GM06990 (cell line): ENCODE measurements around the gene LYRM7.
"Not testable (repeated sequence)": the region's sequence is repeated elsewhere in the genome, so short reads cannot be mapped to it uniquely, and the experiment has no call there.

Experiments
- DNase-seq: peaks from one replicate; pipeline ENCODE4 v3.0.0-alpha.2; 2011; ENCODE audit not compliant: insufficient read length; ENCODE audit errors: extremely low read depth
- H3K27me3 ChIP-seq: replicated peaks from 2 replicates; pipeline ENCODE4 v1.6.0; 2011; ENCODE audit warnings: low read length; ENCODE audit not compliant: control insufficient read depth, insufficient read depth
- H3K36me3 ChIP-seq: 2 replicates; pipeline ENCODE4 v1.5.1; 2011; ENCODE audit warnings: low read length; ENCODE audit not compliant: control insufficient read depth, insufficient read depth
- H3K4me3 ChIP-seq: replicated peaks from 2 replicates; pipeline ENCODE4 v1.5.1; 2011; ENCODE audit warnings: low read depth, mild to moderate bottlenecking, control low read depth, low read length
- CTCF ChIP-seq: IDR thresholded peaks from 2 replicates; pipeline ENCODE4 v1.5.1; 2011; ENCODE audit warnings: low read length, control low read depth, mild to moderate bottlenecking, inconsistent platforms; ENCODE audit not compliant: insufficient read depth, poor library complexity, severe bottlenecking

Gene LYRM7

GRCh38 chr5:131170540-131171275 is at the start of gene LYRM7:
TSS of gene LYRM7 (plus strand) at chr5:131170944. CDS start at chr5:131171021, 77 bp downstream.
- no peak for TF ChIP-seq CTCF
- Histone ChIP-seq H3K36me3 (no peaks in the 10 kb centered on the region), H3K4me3 (peak within 1 kb of the TSS; percentile 76), H3K27me3 (no peaks in the 10 kb centered on the region)
- peak; percentile 86 for DNase-seq

GRCh38 chr5:131127244-131127643 is 43.5 kb upstream of the LYRM7 start:
- H3K4me3 ChIP-seq = not testable (repeated sequence)

GRCh38 chr5:131129306-131129705 is 41.4 kb upstream of the LYRM7 start:
- H3K27me3 ChIP-seq = no peaks in the 10 kb centered on the region
- no peak overlapping the region for H3K4me3 ChIP-seq
- no peaks in the 10 kb centered on the region for H3K36me3 ChIP-seq
- no peak for TF ChIP-seq CTCF
- no peak for DNase-seq

More at GRCh38 chr5:131127244-131127643, 43.5 kb upstream of the LYRM7 start:
- not testable (repeated sequence) for DNase-seq, H3K27me3 ChIP-seq, H3K36me3 ChIP-seq

- H3K4me3 ChIP-seq, DNase-seq, H3K27me3 ChIP-seq, H3K36me3 ChIP-seq: not testable (repeated sequence)
These were observed 37.7 kb upstream of the LYRM7 start for GRCh38 chr5:131133091-131133490.

GRCh38 chr5:131138406-131138805 is 32.3 kb upstream of the LYRM7 start:
- not testable (repeated sequence) for H3K36me3 ChIP-seq, H3K4me3 ChIP-seq, H3K27me3 ChIP-seq, DNase-seq

- H3K27me3 ChIP-seq = no peaks in the 10 kb centered on the region
- H3K36me3 ChIP-seq = no peaks in the 10 kb centered on the region
- no peak for DNase-seq
- TF ChIP-seq CTCF = no peak
- H3K4me3 ChIP-seq = no peak overlapping the region
These were observed 31.4 kb upstream of the LYRM7 start for GRCh38 chr5:131139321-131139720.

- Histone ChIP-seq H3K4me3 (no peak overlapping the region), H3K27me3 (no peaks in the 10 kb centered on the region), H3K36me3 (no peaks in the 10 kb centered on the region)
- no peak for TF ChIP-seq CTCF
- no peak for DNase-seq
These were observed 27.6 kb upstream of the LYRM7 start for GRCh38 chr5:131142970-131143617.
